NT2/D1 (cell line): ENCODE measurements around the gene TAF4B.

Experiments used
- YY1 ChIP-seq: IDR thresholded peaks from 2 replicates; pipeline ENCODE4 v1.6.1; 2011; ENCODE audit not compliant: insufficient read length, insufficient read depth
- ZNF274 ChIP-seq: IDR thresholded peaks from 2 replicates; pipeline ENCODE4 v1.6.1; 2011; ENCODE audit warnings: mild to moderate bottlenecking, low read depth, low read length

- no peak for TF ChIP-seq YY1
- no peak for TF ChIP-seq ZNF274
Measured at GRCh38 chr18:26356045-26356785, 130.0 kb downstream of the TAF4B start.
